Activated T-helper 2 cell treated with anti-CD3 and anti-CD28 coated beads, Interferon-gamma antibody, Interleukin-2, Interleukin-4, amounts not matched to agents 10 μg/mL and 5 μg/mL and 100 μg/mL, durations not matched to agents 14 hours and 24 hours and 36 hours (primary cell): ENCODE measurements around the gene CARD19. TPM values are rescaled to one million over a fixed set of nuclear protein-coding genes. Genes with fewer than 3 reads are reported as not detected.
A peak's percentile ranks its signal among the peaks of the same experiment; 100 is the strongest.

Source experiments
- DNase-seq: peaks from one replicate; pipeline ENCODE4 v3.0.0; 2021; ENCODE audit warnings: low spot score
- H3K27ac Mint-ChIP-seq: one replicate; pipeline ENCODE4 v1.8.0; 2021; ENCODE audit warnings: mixed read lengths
- H3K27me3 Mint-ChIP-seq: one replicate; pipeline ENCODE4 v1.8.0; 2021; ENCODE audit warnings: low read depth, mixed read lengths
- H3K36me3 Mint-ChIP-seq: one replicate; pipeline ENCODE4 v1.8.0; 2021; ENCODE audit warnings: low read depth, mixed read lengths
- H3K4me1 Mint-ChIP-seq: one replicate; pipeline ENCODE4 v1.8.0; 2021; ENCODE audit warnings: low read depth, mixed read lengths
- H3K4me3 Mint-ChIP-seq: one replicate; pipeline ENCODE4 v1.8.0; 2021; ENCODE audit warnings: low read depth, mild to moderate bottlenecking, moderate library complexity, mixed read lengths
- H3K9me3 Mint-ChIP-seq: one replicate; pipeline ENCODE4 v1.8.0; 2021; ENCODE audit warnings: mixed read lengths
- intact Hi-C: fragments of 100-400 bp; cut with micrococcal nuclease; formaldehyde crosslinking; loops from one replicate; pipeline ENCODE4 v1.15.1; 2023
- total RNA-seq: library from RNA; stranded (reverse); gene quantifications from 2 replicates; pipeline ENCODE4 v1.2.3, GENCODE V29; 2022

Gene CARD19
- total RNA-seq, 1 donor from 2014 or later, result 52.6 TPM

DNA sequence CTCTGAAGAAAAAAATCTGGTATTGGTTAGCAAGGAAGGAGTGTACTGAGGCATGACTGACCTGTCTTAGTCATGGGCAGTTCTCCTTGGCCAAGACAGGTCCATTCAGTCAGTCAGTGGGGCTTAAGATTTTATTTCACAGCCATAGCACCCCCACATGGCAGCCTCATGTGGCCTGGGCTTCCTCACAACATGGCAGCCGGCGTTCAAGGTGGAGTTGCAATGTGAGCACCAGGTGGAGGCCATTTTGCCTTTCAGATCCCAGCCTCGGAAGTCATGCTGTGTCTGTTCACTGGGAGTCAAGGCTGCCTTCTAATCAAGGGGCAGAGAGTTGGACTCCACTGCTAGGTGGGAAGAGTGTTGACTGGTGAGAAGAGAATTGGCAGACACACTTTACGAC lies 10.3 kb upstream of the CARD19 start:
- Mint-ChIP-seq H3K36me3 (peaks cover 81% of the 10 kb centered on the region), H3K27ac (peak overlapping the region; percentile 28), H3K4me3 (no peak overlapping the region), H3K4me1 (peaks cover 21% of the 10 kb centered on the region), H3K27me3 (no peaks in the 10 kb centered on the region), H3K9me3 (peaks cover 19% of the 10 kb centered on the region)
- DNase-seq, result no peak
- intact Hi-C loops, result no loop called here

- H3K27me3 Mint-ChIP-seq, result no peaks in the 10 kb centered on the region
- H3K9me3 Mint-ChIP-seq, result peaks cover 26% of the 10 kb centered on the region
- peak overlapping the region; percentile 28 for H3K27ac Mint-ChIP-seq
- H3K4me1 Mint-ChIP-seq, result peaks cover 27% of the 10 kb centered on the region
- intact Hi-C loops, result no loop called here
- H3K36me3 Mint-ChIP-seq, result peaks cover 80% of the 10 kb centered on the region
- no peak overlapping the region for H3K4me3 Mint-ChIP-seq
- no peak for DNase-seq
Observed at GRCh38 chr9:93086447-93087224, 9.4 kb upstream of the CARD19 start.

DNA sequence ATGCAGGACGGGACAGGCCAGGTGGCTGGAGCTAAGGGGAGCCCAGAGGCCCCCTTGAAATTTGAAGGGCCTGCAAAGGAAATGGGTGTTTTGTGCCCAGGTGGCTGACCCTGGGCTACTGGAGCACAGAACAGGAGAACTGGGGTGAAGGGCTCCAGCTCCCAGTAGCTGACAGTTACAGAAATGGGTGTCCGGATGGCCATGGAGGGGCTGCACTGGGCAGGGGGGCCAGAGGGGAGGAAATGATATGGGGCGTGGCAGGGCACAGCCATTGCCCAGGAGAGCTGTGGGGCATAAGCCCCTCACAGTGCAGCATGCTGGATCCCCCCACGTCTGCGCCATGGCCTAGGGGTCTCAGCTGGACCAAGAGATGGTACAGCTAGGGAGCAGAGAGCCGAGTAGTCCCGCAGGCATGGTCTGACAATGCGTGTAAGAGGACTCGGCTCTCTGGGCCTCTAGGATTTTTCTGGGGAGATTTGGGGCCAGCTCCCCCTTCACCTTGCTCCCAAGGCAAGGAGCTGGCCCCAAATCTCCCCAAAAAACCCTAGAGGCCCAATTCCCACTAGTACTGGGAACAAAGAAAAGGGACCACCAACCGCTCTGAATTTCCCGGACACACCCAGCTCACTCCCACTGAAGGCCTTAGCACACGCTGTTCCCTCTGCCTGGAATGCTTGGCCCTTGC lies 7.9 kb upstream of the CARD19 start:
- Mint-ChIP-seq H3K36me3 (peaks cover 79% of the 10 kb centered on the region), H3K9me3 (peaks cover 32% of the 10 kb centered on the region), H3K27me3 (no peaks in the 10 kb centered on the region), H3K4me1 (peaks cover 33% of the 10 kb centered on the region), H3K4me3 (no peak overlapping the region), H3K27ac (no peak overlapping the region)
- intact Hi-C loops, result no loop called here
- DNase-seq, result no peak

- Mint-ChIP-seq H3K9me3 (peaks cover 30% of the 10 kb centered on the region), H3K27me3 (no peaks in the 10 kb centered on the region), H3K36me3 (peaks cover 75% of the 10 kb centered on the region), H3K4me1 (peaks cover 35% of the 10 kb centered on the region), H3K4me3 (no peak overlapping the region), H3K27ac (no peak overlapping the region)
- intact Hi-C loops, result no loop called here
- no peak for DNase-seq
Observed at GRCh38 chr9:93088656-93089015, 7.4 kb upstream of the CARD19 start.

- no peak overlapping the region for H3K27ac Mint-ChIP-seq
- DNase-seq, result no peak
- peaks cover 29% of the 10 kb centered on the region for H3K9me3 Mint-ChIP-seq
- intact Hi-C loops, result no loop called here
- H3K27me3 Mint-ChIP-seq, result no peaks in the 10 kb centered on the region
- no peak overlapping the region for H3K4me3 Mint-ChIP-seq
- H3K36me3 Mint-ChIP-seq, result peaks cover 71% of the 10 kb centered on the region
- H3K4me1 Mint-ChIP-seq, result peaks cover 36% of the 10 kb centered on the region
Observed at GRCh38 chr9:93089024-93089423, 7.0 kb upstream of the CARD19 start.

GRCh38 chr9:93089481-93089991 lies 6.5 kb upstream of the CARD19 start:
- Mint-ChIP-seq H3K36me3 (peaks cover 66% of the 10 kb centered on the region), H3K27me3 (no peaks in the 10 kb centered on the region), H3K27ac (peak overlapping the region; percentile 34), H3K9me3 (peaks cover 29% of the 10 kb centered on the region), H3K4me3 (no peak overlapping the region), H3K4me1 (peaks cover 41% of the 10 kb centered on the region)
- intact Hi-C loops, result no loop called here
- no peak for DNase-seq

DNA sequence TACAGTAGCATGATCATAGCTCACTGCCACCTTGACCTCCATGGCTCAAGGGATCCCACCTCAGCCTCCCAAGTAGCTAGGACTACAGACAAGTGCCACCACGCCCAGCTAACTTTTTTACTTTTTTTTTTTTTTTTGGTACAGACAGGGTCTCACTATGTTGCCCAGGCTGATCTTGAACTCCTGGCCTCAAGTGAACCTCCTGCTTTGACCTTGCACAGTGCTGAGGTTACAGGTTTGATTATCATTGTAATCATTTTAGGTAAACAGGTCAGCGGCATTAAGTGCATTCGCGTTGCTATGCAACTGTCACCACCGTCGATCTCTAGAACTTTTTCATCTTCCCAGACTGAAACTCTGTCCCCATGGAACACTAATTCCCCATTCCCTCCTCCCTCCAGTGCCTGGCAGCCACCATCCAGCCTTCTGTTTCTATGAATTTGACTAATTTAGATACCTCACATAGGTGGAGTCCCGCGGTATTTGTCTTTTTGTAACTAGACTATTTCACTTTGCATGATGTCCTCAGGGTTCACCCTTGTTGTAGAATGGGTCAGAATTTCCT lies 5.8 kb upstream of the CARD19 start:
- Mint-ChIP-seq H3K27me3 (no peaks in the 10 kb centered on the region), H3K4me3 (no peak overlapping the region), H3K4me1 (peaks cover 48% of the 10 kb centered on the region), H3K36me3 (peaks cover 62% of the 10 kb centered on the region), H3K27ac (peak overlapping the region; percentile 26), H3K9me3 (peaks cover 29% of the 10 kb centered on the region)
- DNase-seq, result no peak
- intact Hi-C loops, result no loop called here

GRCh38 chr9:93091056-93091452 lies 5.0 kb upstream of the CARD19 start:
- intact Hi-C loops, result loop anchor here (1.0 kb wide), 1 partner anchor 27 kb away; no protein-coding TSS in a partner anchor
- peaks cover 55% of the 10 kb centered on the region for H3K36me3 Mint-ChIP-seq
- H3K4me1 Mint-ChIP-seq, result peaks cover 48% of the 10 kb centered on the region
- no peak for DNase-seq
- peak overlapping the region; percentile 81 for H3K27ac Mint-ChIP-seq
- H3K9me3 Mint-ChIP-seq, result peaks cover 23% of the 10 kb centered on the region
- H3K27me3 Mint-ChIP-seq, result no peaks in the 10 kb centered on the region
- no peak overlapping the region for H3K4me3 Mint-ChIP-seq

- peaks cover 52% of the 10 kb centered on the region for H3K36me3 Mint-ChIP-seq
- H3K4me1 Mint-ChIP-seq, result peaks cover 46% of the 10 kb centered on the region
- no peak overlapping the region for H3K4me3 Mint-ChIP-seq
- peak overlapping the region; percentile 81 for H3K27ac Mint-ChIP-seq
- peak; percentile 31 for DNase-seq
- peaks cover 23% of the 10 kb centered on the region for H3K9me3 Mint-ChIP-seq
- intact Hi-C loops, result loop anchor here (1.0 kb wide), 1 partner anchor 27 kb away; no protein-coding TSS in a partner anchor
- H3K27me3 Mint-ChIP-seq, result no peaks in the 10 kb centered on the region
Observed at GRCh38 chr9:93091453-93092081, 4.5 kb upstream of the CARD19 start.

GRCh38 chr9:93092251-93092991 lies 3.6 kb upstream of the CARD19 start:
- no peaks in the 10 kb centered on the region for H3K27me3 Mint-ChIP-seq
- H3K9me3 Mint-ChIP-seq, result peaks cover 23% of the 10 kb centered on the region
- intact Hi-C loops, result no loop called here
- no peak for DNase-seq
- peak overlapping the region; percentile 81 for H3K27ac Mint-ChIP-seq
- H3K4me1 Mint-ChIP-seq, result peaks cover 49% of the 10 kb centered on the region
- H3K36me3 Mint-ChIP-seq, result peaks cover 46% of the 10 kb centered on the region
- no peak overlapping the region for H3K4me3 Mint-ChIP-seq

DNA sequence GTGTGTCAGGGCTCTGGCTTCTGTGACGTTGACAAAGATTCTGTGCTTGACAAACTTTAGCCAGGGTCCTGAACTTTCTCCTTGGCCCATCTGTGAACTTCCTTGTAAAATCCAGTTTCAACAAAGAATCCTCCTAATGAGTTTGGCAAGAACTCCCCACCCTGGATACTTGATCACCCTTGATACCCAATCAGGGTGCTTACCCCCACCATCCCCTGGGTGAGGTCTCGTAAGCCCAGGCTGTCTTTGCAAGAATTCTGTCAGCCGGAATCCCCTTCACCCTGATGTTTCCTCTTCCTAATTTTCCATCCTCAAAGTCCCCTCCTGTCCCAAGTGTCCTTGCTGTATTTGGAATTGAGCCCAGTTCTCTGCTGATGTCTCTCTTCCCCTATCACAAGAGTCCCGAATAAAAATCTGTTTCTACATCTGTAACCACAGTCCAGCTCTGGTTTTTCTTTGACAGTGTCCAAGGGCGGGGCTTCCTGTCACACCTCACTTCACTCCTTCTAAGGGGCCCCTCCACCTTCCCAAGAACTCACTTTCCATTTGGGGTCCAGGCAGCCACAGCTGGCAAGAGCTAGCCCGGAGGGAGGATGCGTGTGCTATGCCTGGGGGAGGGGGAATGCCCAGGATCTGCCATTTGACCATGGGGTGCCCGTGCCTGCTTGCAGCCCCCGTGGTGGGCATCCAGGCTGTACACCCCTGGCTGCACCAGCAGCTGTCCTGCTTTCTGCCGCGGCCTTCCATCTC lies 2.7 kb upstream of the CARD19 start:
- Mint-ChIP-seq H3K27me3 (no peaks in the 10 kb centered on the region), H3K27ac (peak overlapping the region; percentile 98), H3K36me3 (peaks cover 39% of the 10 kb centered on the region), H3K4me1 (peaks cover 58% of the 10 kb centered on the region), H3K9me3 (peaks cover 23% of the 10 kb centered on the region), H3K4me3 (peak overlapping the region; percentile 30)
- no peak for DNase-seq
- intact Hi-C loops, result no loop called here
